Fibroblast of pulmonary artery (primary cell): ENCODE measurements around the gene OR2T33.
"Not testable (repeated sequence)": the region's sequence is repeated elsewhere in the genome, so short reads cannot be mapped to it uniquely, and the experiment has no call there.

Source experiments
- DNase-seq: peaks from one replicate; pipeline ENCODE4 v3.0.0-alpha.2; 2010; ENCODE audit warnings: low read depth
- H3K4me3 ChIP-seq: replicated peaks from 2 replicates; pipeline ENCODE4 v1.5.1; 2011; ENCODE audit warnings: low read depth, mild to moderate bottlenecking, control low read depth, low read length, moderate library complexity
- TF ChIP-seq, protein P1 (sequence below): IDR thresholded peaks from 2 replicates; pipeline ENCODE4 v1.5.1; 2011; ENCODE audit warnings: mild to moderate bottlenecking, control low read depth, low read length, inconsistent platforms; ENCODE audit errors: missing control alignments

Gene OR2T33

GRCh38 chr1:248277876-248278275 is at the start of gene OR2T33:
Gene OR2T33, minus strand, starts transcription at chr1:248277976. Its CDS starts 4,162 bp downstream, at chr1:248273814.
- DNase-seq, result no peak
- no peak within 1 kb of the TSS for H3K4me3 ChIP-seq
- TF ChIP-seq, protein P1, sequence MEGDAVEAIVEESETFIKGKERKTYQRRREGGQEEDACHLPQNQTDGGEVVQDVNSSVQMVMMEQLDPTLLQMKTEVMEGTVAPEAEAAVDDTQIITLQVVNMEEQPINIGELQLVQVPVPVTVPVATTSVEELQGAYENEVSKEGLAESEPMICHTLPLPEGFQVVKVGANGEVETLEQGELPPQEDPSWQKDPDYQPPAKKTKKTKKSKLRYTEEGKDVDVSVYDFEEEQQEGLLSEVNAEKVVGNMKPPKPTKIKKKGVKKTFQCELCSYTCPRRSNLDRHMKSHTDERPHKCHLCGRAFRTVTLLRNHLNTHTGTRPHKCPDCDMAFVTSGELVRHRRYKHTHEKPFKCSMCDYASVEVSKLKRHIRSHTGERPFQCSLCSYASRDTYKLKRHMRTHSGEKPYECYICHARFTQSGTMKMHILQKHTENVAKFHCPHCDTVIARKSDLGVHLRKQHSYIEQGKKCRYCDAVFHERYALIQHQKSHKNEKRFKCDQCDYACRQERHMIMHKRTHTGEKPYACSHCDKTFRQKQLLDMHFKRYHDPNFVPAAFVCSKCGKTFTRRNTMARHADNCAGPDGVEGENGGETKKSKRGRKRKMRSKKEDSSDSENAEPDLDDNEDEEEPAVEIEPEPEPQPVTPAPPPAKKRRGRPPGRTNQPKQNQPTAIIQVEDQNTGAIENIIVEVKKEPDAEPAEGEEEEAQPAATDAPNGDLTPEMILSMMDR, result no peak

- H3K4me3 ChIP-seq, result no peak within 1 kb of the TSS
- TF ChIP-seq, protein P1, result no peak
- DNase-seq, result no peak
Observed at GRCh38 chr1:248324468-248324867, 46.7 kb upstream of the OR2T33 start, which contains the start of gene OR2M7. Gene OR2M7, minus strand, starts transcription at chr1:248324568. Its CDS starts 0 bp downstream, at chr1:248324568.

- no peak overlapping the region for H3K4me3 ChIP-seq
- DNase-seq, result no peak
- TF ChIP-seq, protein P1, result no peak
Observed at GRCh38 chr1:248316796-248317195, 39.0 kb upstream of the OR2T33 start.

- not testable (repeated sequence) for DNase-seq, H3K4me3 ChIP-seq
Observed at GRCh38 chr1:248306740-248307139, 29.0 kb upstream of the OR2T33 start.

GRCh38 chr1:248306103-248306502 is 28.3 kb upstream of the OR2T33 start:
- DNase-seq, result no peak
- TF ChIP-seq, protein P1, result no peak
- no peak overlapping the region for H3K4me3 ChIP-seq

DNA sequence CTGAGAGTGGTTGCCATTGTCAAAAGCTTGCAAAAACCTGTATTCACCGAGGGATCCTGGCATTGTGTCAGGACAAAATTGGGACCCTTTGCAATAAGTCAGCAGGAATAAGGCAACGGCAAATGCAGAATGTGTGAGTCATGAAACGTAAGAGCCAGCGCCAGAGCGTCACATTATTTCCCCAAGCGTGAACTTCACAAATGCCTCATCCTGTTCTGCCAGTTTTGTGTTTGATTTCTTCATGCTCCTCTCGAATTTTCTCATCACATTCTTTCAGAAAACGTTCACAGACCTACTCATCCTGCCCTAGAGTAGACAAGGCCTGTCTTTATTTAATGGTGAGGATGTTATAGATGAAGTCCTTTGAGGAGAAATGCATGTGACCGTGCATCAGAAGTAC is 27.9 kb upstream of the OR2T33 start:
- H3K4me3 ChIP-seq, DNase-seq: not testable (repeated sequence)

- no peak within 1 kb of the TSS for H3K4me3 ChIP-seq
- TF ChIP-seq, protein P1, result no peak
- DNase-seq, result no peak
Observed at GRCh38 chr1:248303324-248303723, 25.5 kb upstream of the OR2T33 start, which contains the start of gene OR2T12. Gene OR2T12, minus strand, starts transcription at chr1:248303424. Its CDS starts 7,846 bp downstream, at chr1:248295578.

- no peak for DNase-seq
- TF ChIP-seq, protein P1, result no peak
Observed at GRCh38 chr1:248288391-248288790, 10.6 kb upstream of the OR2T33 start.

DNA sequence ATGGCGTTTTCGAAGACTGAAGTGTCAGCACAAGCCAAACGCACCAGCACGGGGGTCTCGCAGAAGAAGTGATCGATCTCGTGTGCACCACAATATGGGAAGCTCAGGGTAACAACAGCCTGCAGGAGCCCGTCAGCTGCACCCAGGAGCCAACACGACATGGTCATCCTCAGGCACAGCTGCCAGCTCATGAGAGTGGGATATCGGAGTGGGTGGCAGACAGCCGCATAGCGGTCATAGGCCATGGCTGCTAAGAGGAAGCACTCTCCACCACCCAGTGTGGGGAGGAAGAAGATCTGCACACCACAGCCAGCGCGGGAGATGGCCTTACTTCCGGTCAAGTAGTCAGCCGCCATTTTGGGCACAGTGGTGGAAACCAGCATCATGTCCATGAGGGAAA is 4.6 kb downstream of the OR2T33 start:
- not testable (repeated sequence) for DNase-seq, H3K4me3 ChIP-seq

More at GRCh38 chr1:248288391-248288790, 10.6 kb upstream of the OR2T33 start:
- no peak overlapping the region for H3K4me3 ChIP-seq
